GM18520 (cell line): ENCODE results near the gene DENND11.
"Not testable (repeated sequence)": the region's sequence is repeated elsewhere in the genome, so short reads cannot be mapped to it uniquely, and the experiment has no call there.

Source experiments
- ATAC-seq: cut with Tn5 transposase; IDR thresholded peaks from one replicate; pipeline ENCODE4 v1.9.1; 2021; ENCODE audit not compliant: unreplicated experiment

The DENND11 gene

DNA sequence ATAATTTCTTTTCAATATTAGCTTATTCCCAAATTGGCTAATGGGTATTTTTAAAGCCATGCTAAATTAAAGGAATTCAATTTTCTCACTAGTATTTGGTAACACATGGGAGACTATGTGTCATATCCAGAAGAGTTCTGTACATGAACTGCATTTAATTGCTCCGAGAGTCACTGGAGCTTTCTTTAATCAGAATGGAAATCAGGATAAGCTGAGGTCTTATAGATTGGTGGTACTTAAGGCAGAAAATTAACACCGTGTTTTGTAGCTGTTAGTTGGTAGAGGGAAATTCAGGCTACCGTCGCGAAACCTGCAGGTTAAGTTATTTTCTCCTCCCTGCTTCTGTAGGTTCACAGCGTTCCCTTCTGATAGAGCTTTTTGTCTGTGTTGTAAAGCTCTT, 6.4 kb upstream of the DENND11 start, which contains the start of gene WEE2:
WEE2 (plus strand) TSS at position 3 of the 400 bp plus-strand sequence. CDS start 406 bp downstream, outside the sequence.
- no peak for ATAC-seq

DNA sequence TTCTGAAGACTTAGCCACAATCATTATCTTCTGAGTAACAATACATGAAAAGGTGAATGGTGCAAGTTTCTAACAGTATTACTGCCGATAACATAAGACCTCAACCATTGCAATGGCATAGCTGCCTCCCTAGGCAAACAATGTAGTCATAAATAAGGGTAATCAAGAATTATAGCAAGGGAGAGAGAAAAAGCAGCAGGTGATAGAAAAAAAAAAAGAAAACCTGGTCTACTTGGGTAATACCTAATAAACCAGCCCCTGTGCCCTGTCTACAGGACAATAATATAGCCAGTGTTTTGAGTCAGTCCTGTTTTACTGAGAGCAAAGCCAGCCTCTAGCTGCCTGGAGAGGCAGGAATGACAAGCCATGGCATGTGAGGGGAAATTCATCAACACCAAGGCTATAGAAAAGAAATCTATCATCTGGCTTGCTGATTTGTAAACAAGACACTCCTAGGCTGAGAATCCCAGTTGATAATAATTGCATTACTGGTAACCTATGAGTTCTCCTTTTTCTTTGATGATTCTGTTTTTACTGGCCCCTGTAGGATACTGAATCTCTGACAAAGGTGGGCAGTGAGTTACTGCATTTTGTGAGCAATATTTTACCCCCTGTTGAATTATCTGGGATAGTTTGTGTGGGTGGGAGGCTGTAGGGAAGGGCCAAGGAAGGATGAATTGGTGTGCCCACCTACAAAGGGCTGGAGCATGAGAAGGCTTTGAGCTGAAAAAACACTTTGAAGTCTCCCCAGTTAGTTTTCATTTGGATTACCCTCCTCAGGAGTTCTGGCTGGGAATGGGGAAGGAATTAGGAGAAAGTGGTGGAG, 4.5 kb upstream of the DENND11 start:
- ATAC-seq, result no peak

DNA sequence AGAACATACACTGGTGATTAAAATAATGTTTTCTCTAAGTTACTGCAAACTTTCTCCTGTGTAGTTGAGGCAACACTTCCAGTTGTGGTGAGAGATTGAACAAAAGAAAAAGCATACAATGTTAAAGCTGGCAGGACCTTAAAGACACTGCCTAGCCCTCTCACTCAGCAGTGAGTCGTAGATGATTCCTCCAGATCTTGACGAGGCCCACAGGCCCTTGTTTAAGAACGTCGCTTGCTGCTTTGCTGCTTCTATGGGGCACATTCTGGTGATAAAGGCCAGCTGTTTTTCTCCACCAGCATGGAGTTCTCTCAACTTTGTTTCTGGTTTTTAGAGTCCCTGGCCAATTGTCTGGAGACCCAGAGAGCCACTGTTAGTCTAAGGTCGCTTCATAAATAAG, 2.8 kb upstream of the DENND11 start:
- ATAC-seq, result no peak

DNA sequence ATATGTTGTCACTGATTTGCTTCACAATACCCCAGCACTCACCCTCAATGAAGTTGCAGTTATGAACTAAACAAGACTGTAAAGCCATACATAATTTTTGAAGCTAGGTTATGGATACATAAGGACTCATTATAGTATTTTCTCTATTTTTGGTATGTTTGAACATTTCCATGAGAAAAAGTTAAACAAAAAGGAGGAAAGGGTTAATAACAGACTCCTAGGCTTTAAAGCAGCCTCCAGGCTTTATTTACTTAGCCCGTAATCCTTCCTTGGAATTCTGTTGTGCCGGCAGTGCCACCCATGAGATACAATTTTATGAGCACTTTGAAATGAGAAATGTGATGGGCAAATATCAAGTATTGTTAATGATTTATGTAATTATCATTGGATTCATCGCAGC, 2.1 kb upstream of the DENND11 start:
- ATAC-seq, result no peak

DNA sequence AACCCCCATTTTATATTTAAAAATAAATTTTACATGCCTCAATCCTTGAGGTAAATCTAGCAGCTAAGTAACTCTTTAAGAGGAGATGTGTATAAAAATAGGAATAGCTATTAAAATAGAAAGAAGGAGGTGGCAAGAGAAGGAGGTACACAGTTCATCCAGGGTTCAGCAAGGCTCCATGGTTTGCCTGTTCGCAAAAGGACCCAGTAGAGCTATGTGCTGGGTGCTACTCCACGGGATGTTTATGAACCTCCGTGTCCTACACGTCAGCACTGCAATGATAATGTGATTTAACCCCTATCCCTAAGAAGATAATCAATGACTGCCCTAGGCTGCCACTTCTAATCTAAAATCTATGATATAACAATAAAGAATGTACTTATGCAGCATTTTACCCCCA, 926 bp upstream of the DENND11 start:
- ATAC-seq, result no peak

DNA sequence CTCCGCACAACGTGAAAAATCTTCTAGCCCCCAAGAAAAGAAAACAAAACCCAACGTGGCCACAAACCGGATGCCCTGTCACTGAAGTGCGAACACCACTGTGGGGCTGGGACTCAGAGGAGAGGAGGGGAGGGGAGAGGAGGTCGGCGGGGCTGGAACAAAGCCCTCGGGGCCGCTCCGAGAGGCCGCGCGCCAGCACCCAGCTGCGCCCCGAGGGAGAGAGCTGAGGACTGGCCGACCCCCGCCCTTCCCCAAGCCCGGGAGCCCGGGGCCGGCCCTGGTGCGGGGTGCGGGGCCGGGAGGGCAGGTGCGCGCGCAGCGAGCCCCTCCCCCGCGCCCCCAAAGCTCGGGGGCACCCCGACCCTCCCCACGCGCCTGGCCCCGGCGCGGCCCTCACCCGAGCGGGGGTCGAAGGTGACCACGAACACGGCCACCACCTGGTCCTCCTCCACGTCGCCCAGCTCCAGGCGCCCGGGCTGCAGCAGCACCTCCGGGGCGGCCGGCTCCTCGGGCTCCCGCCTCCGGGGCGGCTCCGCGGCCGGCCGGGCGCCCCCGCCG, 398 bp downstream of the DENND11 start:
- ATAC-seq, result peak; percentile 49

DNA sequence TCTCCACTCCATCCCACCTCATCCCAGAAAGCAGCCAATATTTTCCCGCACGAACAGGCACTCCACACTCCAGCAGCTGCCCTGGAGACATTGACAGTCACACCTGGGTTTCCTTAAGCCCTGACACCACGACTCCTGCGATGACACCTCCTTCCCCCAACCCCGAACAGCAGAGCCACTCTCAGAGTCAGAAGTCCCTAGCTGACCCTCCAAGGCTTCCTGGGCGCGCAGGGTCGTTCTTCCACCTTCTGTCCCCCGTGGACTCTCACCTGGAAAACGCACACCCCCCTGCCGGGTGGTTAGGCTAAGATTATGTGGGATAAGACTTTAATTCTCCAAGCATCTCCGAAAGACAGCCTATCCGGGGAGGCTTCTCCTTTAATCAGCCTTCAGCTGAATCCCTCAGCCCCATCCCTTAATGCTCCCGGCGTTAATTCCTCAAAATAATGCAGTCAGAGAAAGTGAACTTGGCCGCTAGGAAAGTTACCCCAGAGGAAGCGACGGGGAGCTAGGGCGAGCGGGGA, 1.1 kb downstream of the DENND11 start:
- ATAC-seq, result no peak

DNA sequence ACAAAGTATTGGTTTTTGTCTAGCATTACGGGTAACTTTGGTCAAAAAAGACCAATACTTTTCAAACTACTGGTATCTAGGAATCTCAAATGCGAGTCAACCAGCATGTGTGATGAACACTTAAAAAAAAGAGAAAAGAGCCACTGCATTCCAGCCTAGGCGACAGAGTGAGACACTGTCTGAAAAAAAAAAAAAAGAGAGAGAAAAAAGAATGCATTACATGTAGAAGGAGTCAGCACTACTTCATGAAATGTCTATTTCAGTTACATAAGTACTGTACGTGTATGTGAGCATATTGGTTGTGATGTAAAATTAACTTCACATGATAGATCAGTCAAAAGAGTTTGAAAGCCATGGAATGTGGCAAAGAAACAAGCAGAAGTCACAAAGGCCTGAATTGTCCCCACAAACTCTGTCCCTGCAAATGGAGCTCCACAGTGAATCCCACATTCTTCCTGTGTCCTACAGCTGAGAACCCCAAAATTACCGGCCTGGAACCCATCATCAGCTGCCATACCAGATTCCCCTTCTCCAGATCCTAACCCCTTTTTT, 1.6 kb downstream of the DENND11 start:
- ATAC-seq, result no peak

DNA sequence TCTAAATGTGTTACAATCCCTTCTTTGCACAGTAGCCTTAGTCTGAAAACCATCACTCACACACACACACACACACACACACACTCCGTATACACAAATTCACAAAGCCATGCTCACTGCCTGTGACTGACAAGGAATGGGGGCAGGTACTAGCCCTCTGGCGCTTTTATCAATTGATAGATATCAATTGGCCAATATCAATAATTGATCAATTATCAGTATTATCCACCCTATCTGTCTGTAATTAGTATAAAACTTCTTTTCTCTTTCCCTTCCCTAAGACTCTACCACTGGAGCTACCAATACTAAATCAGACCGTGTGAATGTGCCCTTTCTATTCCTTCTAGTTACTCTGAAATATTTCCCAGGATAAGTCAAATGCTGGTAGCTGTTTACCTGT, 2.1 kb downstream of the DENND11 start:
- no peak for ATAC-seq

DNA sequence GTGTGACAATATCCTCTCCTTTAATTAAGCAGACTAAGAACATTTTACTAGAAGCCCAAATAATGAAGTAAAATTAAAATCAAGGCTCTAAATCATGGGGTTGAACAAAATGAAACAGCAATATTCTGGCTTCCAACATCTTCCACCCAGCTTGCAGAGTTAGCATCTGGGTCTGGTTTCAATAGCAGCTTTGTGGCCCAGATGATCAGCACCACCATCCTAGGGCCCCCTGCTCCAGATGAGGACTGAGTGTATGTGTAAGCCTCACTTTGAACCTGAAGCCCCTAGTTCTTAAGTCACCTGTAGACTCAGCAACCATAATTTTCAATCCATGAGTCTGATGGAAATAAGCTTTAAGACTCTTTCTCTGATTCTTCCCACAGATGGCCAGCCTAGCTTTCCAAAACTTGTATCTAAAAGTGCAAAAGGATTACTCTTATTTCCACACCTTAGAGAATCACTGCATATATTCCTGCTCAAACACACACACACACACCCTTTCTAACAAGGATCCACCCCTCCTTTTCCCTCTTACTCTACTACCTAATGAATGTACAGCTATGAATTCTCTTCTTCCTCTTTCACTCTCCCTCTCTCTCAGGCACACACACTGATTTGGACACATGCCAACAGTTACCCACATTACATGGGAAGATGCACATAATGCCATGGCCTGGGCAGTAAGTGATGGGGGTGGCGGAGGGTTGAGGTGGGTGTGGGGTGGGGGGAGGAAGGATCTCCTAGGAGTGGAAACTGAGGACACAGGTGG, 3.5 kb downstream of the DENND11 start:
- no peak for ATAC-seq

DNA sequence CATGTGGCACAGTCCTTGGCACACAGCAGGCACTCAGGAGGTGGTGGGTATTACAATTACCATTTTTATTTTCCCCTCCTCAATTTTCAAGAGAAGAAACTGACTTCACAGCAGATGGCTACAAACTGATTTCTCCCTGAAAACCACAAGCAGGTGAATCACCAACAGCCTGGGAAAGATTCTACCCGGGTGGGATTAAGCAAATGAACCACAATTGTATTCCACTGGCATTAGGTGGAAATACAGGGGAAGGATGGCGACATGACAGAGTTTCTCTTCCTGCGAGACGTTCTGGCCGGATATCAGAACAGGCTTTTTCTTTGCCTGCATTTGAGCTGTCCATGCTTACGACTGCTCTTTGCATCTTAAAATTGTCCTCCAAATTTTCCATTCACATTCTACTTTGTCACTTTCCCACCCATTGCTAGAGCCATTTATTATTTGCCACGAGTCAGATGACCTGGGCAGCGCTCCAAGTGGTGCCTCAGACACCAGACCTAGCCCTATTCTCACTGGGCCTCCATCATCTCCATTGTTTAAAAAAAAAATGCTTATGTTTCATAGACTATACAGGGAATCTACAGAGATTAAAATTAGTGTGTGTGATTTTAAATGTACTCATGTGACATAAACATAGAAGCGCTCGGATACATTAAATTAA, 4.6 kb downstream of the DENND11 start:
- no peak for ATAC-seq

DNA sequence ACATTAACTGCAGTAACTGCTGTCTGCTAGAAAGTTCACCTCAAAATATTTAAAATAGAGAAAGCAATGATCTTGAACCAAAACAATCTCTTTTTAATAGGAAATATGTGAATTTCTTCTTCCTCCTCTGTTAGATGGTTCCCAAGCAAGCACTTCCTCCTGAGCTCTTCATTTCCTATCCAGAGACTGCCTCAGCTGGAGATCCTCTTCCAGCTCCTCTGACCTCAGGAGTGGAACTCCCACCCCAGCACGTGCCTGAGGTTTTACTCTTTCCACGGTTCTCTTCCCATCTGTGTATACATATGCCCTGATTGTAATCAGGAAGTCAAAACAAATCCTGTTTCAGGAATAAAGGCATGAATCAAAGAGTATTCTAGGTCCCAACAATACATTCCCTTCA, 5.6 kb downstream of the DENND11 start:
- ATAC-seq, result no peak

DNA sequence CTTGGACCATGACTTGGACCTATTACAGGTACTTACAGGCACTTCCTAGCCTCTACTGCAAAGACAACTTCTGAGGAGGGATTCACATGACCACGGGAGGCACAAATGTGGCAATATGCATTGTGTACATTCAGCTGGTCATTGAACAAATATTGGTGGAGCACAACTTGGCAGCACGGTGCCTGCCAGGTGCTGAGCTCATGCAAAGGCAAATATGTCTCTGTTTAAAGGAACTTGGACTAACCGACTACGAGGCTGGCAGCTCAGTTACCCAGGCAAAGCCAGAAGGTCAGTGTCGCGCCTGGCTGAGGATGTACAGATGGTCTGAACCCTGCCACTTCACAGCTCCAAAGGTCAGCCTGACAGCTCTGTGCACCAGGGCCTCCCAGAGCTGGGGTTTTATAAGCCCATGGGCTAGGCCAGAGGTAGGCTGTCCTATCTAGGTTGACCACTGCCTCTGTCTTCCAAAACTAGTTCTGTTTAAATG, 6.1 kb downstream of the DENND11 start:
- no peak for ATAC-seq

DNA sequence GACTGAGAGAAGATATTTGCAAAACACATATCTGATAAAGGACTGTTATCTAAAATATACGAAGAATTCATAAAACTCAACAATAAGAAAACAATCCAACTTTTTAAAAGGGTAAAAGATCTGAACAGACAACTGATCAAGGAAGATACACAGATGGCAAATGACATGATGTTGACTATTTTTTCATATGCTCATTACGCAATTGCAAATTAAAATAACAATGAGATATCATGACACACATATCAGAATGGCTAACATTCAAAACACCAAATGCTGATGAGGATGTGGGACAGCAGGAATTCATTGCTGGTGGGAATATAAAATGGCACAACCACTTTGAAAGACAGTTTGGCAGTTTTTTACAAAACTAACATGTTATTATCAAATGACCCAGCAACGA, 8.9 kb downstream of the DENND11 start:
- ATAC-seq, result no peak

DNA sequence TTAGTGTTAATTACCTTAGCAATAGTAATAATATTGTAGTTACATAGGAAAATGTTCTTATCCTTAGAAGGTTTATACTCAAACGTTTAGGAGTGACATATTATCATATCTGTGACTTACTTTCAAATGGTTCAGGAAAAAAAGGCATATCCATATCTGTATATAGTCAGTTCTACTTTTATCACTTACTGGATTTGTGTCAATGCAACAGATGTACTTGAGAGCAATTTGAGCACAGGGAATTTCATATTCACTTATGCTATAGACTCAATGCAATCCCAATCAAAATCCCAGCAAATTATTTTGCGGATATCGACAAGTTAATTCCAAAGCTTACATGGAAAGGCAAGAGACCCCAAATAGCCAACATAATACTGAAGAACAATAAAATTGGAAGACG, 10.0 kb downstream of the DENND11 start:
- no peak for ATAC-seq

DNA sequence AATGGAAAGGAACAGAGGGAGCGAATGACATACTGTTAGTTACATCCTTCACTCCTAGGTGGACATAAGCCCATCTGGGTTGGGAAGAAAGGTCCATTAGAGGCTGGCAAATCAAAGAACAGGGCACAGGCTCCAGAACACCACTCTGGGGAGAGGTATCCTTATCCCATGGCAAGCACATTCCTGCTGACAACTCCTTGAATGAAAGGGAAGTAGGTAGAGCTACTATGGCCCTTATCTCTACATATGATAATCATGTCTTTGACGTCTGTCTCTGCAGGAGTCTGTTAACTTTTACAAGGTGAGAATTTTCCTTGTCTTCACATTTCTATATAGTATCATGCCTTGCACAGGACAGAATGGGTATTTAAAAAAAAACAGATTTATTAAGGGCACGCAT, 10.4 kb downstream of the DENND11 start:
- ATAC-seq, result no peak

DNA sequence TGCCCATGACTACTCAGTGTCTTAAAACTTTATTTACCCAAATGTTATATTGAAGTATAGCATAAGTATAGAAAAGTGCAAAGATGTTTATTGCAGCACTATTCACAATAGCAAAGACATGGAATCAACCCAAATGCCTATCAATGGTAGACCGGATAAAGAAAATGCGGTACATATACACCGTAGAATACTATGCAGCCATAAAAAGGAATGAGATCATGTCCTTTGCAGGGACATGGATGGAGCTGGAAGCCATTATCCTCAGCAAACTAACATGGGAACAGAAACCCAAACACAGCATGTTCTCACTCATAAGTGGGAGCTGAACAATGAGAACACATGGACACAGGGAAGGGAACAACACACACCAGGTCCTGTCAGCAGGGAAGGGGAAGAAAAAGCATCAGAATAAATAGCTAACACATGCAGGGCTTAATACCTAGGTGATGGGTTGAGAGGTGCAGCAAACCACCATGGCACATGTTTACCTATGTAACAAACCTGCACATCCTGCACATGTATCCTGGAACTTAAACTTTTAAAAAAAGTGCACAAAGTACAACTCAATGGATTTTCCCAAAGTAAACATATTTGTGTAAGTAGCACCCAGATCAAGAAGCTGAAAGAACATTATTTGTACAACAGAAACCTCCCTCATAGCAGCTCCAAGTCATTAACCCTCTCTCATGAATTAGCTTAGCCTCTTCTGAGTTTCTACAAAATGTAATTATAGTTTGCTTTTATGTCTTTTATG, 12.7 kb downstream of the DENND11 start:
- not testable (repeated sequence) for ATAC-seq

DNA sequence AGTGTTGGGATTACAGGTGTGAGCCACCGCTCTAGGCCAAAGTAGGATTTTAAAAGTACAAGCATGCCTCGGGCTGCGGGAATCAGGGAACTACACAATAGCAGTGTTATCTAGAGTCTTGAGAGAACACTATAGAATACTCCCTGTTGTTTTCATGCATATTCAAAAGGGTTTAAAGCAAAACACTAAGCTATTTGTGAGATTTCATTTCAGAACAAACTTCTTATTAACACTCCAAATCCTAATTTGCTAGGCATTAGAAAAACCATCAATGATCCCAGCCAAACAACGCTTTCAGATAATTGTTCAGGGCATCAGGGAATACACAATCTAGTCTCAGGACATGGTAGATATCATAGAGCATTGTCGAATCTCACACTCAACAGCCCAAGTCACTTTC, 13.9 kb downstream of the DENND11 start:
- no peak for ATAC-seq

DNA sequence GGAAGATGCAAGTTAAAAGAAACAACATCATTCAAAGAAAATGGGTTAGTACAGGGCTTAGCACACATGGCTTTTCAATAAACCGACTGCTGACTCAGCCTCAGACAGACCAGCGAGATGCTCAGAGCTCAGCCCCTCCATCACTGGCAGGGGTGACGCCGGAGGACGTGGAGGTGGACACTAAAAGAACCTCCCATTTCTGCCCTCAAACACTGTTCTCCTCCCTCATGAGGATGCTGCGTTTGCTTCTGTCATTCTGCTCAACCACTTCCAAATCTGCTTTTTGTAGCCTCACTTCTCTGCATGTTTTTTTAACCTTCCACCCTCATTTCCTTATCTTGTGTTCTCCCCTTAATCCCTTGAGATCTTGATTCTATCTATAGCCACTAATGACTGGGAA, 15.3 kb downstream of the DENND11 start:
- ATAC-seq, result no peak

DNA sequence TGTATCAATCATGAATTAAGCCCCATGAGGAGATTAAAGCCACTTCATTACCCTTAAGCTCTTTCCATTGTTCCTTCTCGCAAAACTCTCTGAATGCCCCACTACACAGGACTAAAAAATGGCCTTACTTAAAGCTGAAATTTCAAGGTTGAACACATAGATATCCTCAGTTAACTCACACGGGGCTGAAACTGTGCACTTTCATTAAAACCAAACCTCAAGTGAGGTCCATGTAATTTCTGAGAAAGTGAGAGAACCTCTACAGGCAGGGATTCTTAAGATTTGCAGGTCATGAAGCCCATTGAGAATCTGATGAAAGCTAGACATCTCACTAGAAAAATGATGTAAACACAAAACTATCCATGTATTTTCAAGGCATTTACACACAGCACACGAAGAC, 15.9 kb downstream of the DENND11 start:
- no peak for ATAC-seq
